ENCODE data around the gene SKAP1. TPM values are rescaled to one million over a fixed set of nuclear protein-coding genes. Genes with fewer than 3 reads are reported as not detected.

Gene SKAP1
- polyA plus RNA-seq, 1 of the 3 experiments (the other 2 are of a cell fraction): not detected

DNA sequence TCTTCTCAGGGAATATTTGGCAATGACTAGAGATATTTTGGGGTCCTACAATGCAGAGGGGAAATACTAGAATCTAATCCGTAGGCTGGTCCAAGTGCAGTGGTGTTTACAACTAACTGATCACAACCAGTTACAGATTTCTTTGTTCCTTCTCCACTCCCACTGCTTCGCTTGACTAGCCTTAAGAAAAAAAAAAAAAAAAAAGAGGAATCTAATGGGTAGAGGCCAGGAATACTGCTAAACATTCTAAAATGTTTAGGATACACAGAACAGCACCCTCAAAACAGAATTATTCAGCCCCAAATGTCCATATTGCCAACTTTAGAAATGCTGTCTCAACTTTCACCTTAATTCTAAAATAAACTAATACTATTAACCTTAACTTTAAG is 49.0 kb upstream of the SKAP1 start:
- Histone ChIP-seq H3F3A (replicated peaks; ENCODE audit: insufficient read depth) (peaks cover 25% of the 10 kb centered on the region), H3K9ac (no peak overlapping the region), H3K4me2 (no peak overlapping the region), H3K9me2 (no peaks in the 10 kb centered on the region), H3K4me1 (ENCODE audit: control insufficient read depth in 1 of 2, insufficient read depth in 2 of 2, low read depth in 1 of 2, low read length in 1 of 2) (peaks cover 0 to 14% of the 10 kb centered on the region in 2 experiments; a peak in 2 of 4 replicates), H3K27ac (ENCODE audit: low read depth in 2 of 2, low read length in 1 of 2) (no peak overlapping the region), H4K20me1 (ENCODE audit: insufficient read depth) (no peaks in the 10 kb centered on the region), H2AFZ (ENCODE audit: low read depth) (no peak overlapping the region), H3K27me3 (ENCODE audit: insufficient read depth) (no peaks in the 10 kb centered on the region), H3K9me3 (no peaks in the 10 kb centered on the region), H3K36me3 (replicated peaks in 1 of 2; ENCODE audit: control insufficient read depth in 1 of 2, insufficient read depth in 2 of 2, low read length in 1 of 2) (no peaks in the 10 kb centered on the region), H3K4me3 (ENCODE audit: low read depth in 2 of 2, low read length in 1 of 2) (no peak overlapping the region), H3K79me2 (ENCODE audit: insufficient read depth) (no peaks in the 10 kb centered on the region)
- WGBS (ENCODE audit: low lambda C conversion rate): 53% methylated on average over 2 of the region's 2 CpGs
- no peak for DNase-seq
- CTCF ChIA-PET: no interaction called here
- TF ChIP-seq RFX5 (IDR thresholded peaks at IDR 0.05; ENCODE audit: low read length) (no peak), SIN3A (IDR thresholded peaks at IDR 0.05; ENCODE audit: borderline replicate concordance, low read depth, low read length) (no peak), GATA2 (CRISPR knock-in tag; IDR thresholded peaks at IDR 0.05) (no peak), USF1 (IDR thresholded peaks at IDR 0.05; ENCODE audit: borderline replicate concordance, low read depth) (no peak), FOSL2 (IDR thresholded peaks at IDR 0.05; ENCODE audit: borderline replicate concordance, low read depth) (no peak), TAF1 (IDR thresholded peaks at IDR 0.05; ENCODE audit: borderline replicate concordance, low read depth, low read length) (no peak), CHD2 (IDR thresholded peaks at IDR 0.05; ENCODE audit: low read length, partially characterized antibody) (no peak), YY1 (IDR thresholded peaks at IDR 0.05; ENCODE audit: low read depth) (no peak), SMC3 (IDR thresholded peaks at IDR 0.05; ENCODE audit: low read depth, low read length) (no peak), RAD21 (IDR thresholded peaks at IDR 0.05; ENCODE audit: low read length) (no peak), TEAD4 (IDR thresholded peaks at IDR 0.05; ENCODE audit: borderline replicate concordance, insufficient read depth) (no peak), TCF12 (IDR thresholded peaks at IDR 0.05) (no peak), ZBTB33 (IDR thresholded peaks at IDR 0.05; ENCODE audit: borderline replicate concordance, low read depth) (no peak), MEF2A (IDR thresholded peaks at IDR 0.05; ENCODE audit: borderline replicate concordance, low read depth) (no peak), IRF3 (IDR thresholded peaks at IDR 0.05; ENCODE audit: low read depth, low read length) (no peak), NFIC (IDR thresholded peaks at IDR 0.05; ENCODE audit: borderline replicate concordance) (no peak)
- TF ChIP-seq, protein P1, sequence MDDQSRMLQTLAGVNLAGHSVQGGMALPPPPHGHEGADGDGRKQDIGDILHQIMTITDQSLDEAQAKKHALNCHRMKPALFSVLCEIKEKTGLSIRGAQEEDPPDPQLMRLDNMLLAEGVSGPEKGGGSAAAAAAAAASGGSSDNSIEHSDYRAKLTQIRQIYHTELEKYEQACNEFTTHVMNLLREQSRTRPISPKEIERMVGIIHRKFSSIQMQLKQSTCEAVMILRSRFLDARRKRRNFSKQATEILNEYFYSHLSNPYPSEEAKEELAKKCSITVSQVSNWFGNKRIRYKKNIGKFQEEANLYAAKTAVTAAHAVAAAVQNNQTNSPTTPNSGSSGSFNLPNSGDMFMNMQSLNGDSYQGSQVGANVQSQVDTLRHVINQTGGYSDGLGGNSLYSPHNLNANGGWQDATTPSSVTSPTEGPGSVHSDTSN (IDR thresholded peaks at IDR 0.05): no peak
- POLR2A ChIA-PET: no interaction called here

Measured in SK-N-SH (cell line).